Measurements from ENCODE around the gene INPP4A. TPM values are rescaled to one million over a fixed set of nuclear protein-coding genes. Genes with fewer than 3 reads are reported as not detected.

INPP4A gene
- total RNA-seq, 2 donors from 2014 or later = 12.9 to 49.8 TPM

GRCh38 chr2:98486374-98486981 lies 41.8 kb downstream of the INPP4A start:
- Histone ChIP-seq H3K4me3 (no peak overlapping the region), H3K27me3 (replicated peaks; ENCODE audit: insufficient read depth) (no peaks in the 10 kb centered on the region), H3K27ac (no peak overlapping the region), H3K4me1 (replicated peaks) (no peaks in the 10 kb centered on the region), H3K36me3 (no peaks in the 10 kb centered on the region), H3K9me3 (no peaks in the 10 kb centered on the region)
- intact Hi-C loops (cut with DNase I) = no loop called here
- DNase-seq (ENCODE audit: low spot score) = no peak
- TF ChIP-seq CTCF (IDR thresholded peaks at IDR 0.05) (no peak), POLR2A (IDR thresholded peaks at IDR 0.05) (no peak), POLR2AphosphoS5 (IDR thresholded peaks at IDR 0.05) (no peak)
- WGBS = 82% methylated on average over 5 of the region's 5 CpGs

GRCh38 chr2:98487101-98487805 lies 42.6 kb downstream of the INPP4A start:
- DNase-seq (ENCODE audit: low spot score) = no peak
- Histone ChIP-seq H3K4me1 (replicated peaks) (no peaks in the 10 kb centered on the region), H3K27ac (no peak overlapping the region), H3K4me3 (no peak overlapping the region), H3K27me3 (replicated peaks; ENCODE audit: insufficient read depth) (no peaks in the 10 kb centered on the region), H3K36me3 (no peaks in the 10 kb centered on the region), H3K9me3 (no peaks in the 10 kb centered on the region)
- intact Hi-C loops (cut with DNase I) = no loop called here
- TF ChIP-seq POLR2A (IDR thresholded peaks at IDR 0.05) = no peak
- 92% methylated on average over 2 of the region's 2 CpGs for WGBS

- Histone ChIP-seq H3K4me3 (no peak overlapping the region), H3K9me3 (no peaks in the 10 kb centered on the region), H3K4me1 (replicated peaks) (no peaks in the 10 kb centered on the region), H3K36me3 (no peaks in the 10 kb centered on the region), H3K27me3 (replicated peaks; ENCODE audit: insufficient read depth) (no peaks in the 10 kb centered on the region), H3K27ac (no peak overlapping the region)
- no peak for DNase-seq (ENCODE audit: low spot score)
- no peak for TF ChIP-seq POLR2AphosphoS5 (IDR thresholded peaks at IDR 0.05)
- peak in 2 of 4 experiments; percentile 37 to 38 for TF ChIP-seq CTCF (IDR thresholded peaks at IDR 0.05)
- no peak for TF ChIP-seq POLR2A (IDR thresholded peaks at IDR 0.05)
- intact Hi-C loops (cut with DNase I) = no loop called here
- 71% methylated on average over 3 of the region's 3 CpGs for WGBS
Measured at GRCh38 chr2:98487806-98488189, 43.1 kb downstream of the INPP4A start.

GRCh38 chr2:98488252-98488651 lies 43.6 kb downstream of the INPP4A start:
- Histone ChIP-seq H3K4me1 (replicated peaks) (no peaks in the 10 kb centered on the region), H3K27me3 (replicated peaks; ENCODE audit: insufficient read depth) (no peaks in the 10 kb centered on the region), H3K27ac (no peak overlapping the region), H3K36me3 (no peaks in the 10 kb centered on the region), H3K4me3 (no peak overlapping the region), H3K9me3 (no peaks in the 10 kb centered on the region)
- intact Hi-C loops (cut with DNase I) = no loop called here
- WGBS = 74% methylated on average over 4 of the region's 4 CpGs
- TF ChIP-seq POLR2AphosphoS5 (IDR thresholded peaks at IDR 0.05) (no peak), CTCF (IDR thresholded peaks at IDR 0.05) (no peak), POLR2A (IDR thresholded peaks at IDR 0.05) (no peak)
- no peak for DNase-seq (ENCODE audit: low spot score)

- intact Hi-C loops (cut with DNase I) = no loop called here
- no peak overlapping the region for H3K27ac ChIP-seq
- no peak for TF ChIP-seq POLR2A (IDR thresholded peaks at IDR 0.05)
- no peak for TF ChIP-seq CTCF (IDR thresholded peaks at IDR 0.05)
- TF ChIP-seq POLR2AphosphoS5 (IDR thresholded peaks at IDR 0.05) = no peak
- H3K9me3 ChIP-seq = no peaks in the 10 kb centered on the region
- WGBS = 98% methylated on average over 3 of the region's 3 CpGs
- no peaks in the 10 kb centered on the region for H3K4me1 ChIP-seq (replicated peaks)
- no peak overlapping the region for H3K4me3 ChIP-seq
- DNase-seq (ENCODE audit: low spot score) = no peak
- no peaks in the 10 kb centered on the region for H3K36me3 ChIP-seq
- no peaks in the 10 kb centered on the region for H3K27me3 ChIP-seq (replicated peaks; ENCODE audit: insufficient read depth)
Measured at GRCh38 chr2:98489486-98489885, 44.8 kb downstream of the INPP4A start.
